Memory B cell (primary cell): ENCODE results near the gene BRK1.
"Not testable (repeated sequence)": the region's sequence is repeated elsewhere in the genome, so short reads cannot be mapped to it uniquely, and the experiment has no call there.

Experiments
- ATAC-seq: fragments of 150-1000 bp; cut with Tn5 transposase; 2 replicates; pipeline ENCODE4 v1.10.0; 2021; ENCODE audit warnings: low read depth, mild to moderate bottlenecking, moderate library complexity
- DNase-seq, 2 donors: peaks; one replicate each; pipeline ENCODE4 v3.0.0; 2022; ENCODE audit warnings: low spot score in 2 of 2
- H3K27ac Mint-ChIP-seq: one replicate; pipeline ENCODE4 v1.8.0; 2022; ENCODE audit warnings: mild to moderate bottlenecking, moderate library complexity, mixed read lengths
- H3K27me3 Mint-ChIP-seq: one replicate; pipeline ENCODE4 v1.8.0; 2022; ENCODE audit warnings: mixed read lengths
- H3K36me3 Mint-ChIP-seq: one replicate; pipeline ENCODE4 v1.8.0; 2022; ENCODE audit warnings: mild to moderate bottlenecking, mixed read lengths
- H3K4me1 Mint-ChIP-seq: one replicate; pipeline ENCODE4 v1.8.0; 2022; ENCODE audit warnings: mixed read lengths
- H3K4me3 Mint-ChIP-seq: one replicate; pipeline ENCODE4 v1.8.0; 2022; ENCODE audit warnings: mild to moderate bottlenecking, moderate library complexity, mixed read lengths
- H3K9me3 Mint-ChIP-seq: one replicate; pipeline ENCODE4 v1.8.0; 2022; ENCODE audit warnings: mixed read lengths

BRK1 gene

GRCh38 chr3:10119376-10119775 is 3.9 kb downstream of the BRK1 start:
- ATAC-seq (no peak), DNase-seq (no peak)
- Mint-ChIP-seq H3K4me3 (no peak overlapping the region), H3K27ac (no peak overlapping the region), H3K27me3 (no peaks in the 10 kb centered on the region), H3K36me3 (peaks cover 14% of the 10 kb centered on the region), H3K9me3 (no peaks in the 10 kb centered on the region), H3K4me1 (peaks cover 23% of the 10 kb centered on the region)

- H3K27me3 Mint-ChIP-seq, result no peaks in the 10 kb centered on the region
Observed at GRCh38 chr3:10121064-10121463, 5.6 kb downstream of the BRK1 start.

GRCh38 chr3:10122724-10123123 is 7.2 kb downstream of the BRK1 start:
- Mint-ChIP-seq H3K27me3 (no peaks in the 10 kb centered on the region), H3K27ac (peak overlapping the region; percentile 5), H3K9me3 (no peaks in the 10 kb centered on the region), H3K4me3 (no peak overlapping the region), H3K36me3 (peaks cover 32% of the 10 kb centered on the region), H3K4me1 (peaks cover 15% of the 10 kb centered on the region)
- no peak for DNase-seq
- no peak for ATAC-seq

More at GRCh38 chr3:10121064-10121463, 5.6 kb downstream of the BRK1 start:
- H3K4me1 Mint-ChIP-seq, result peaks cover 23% of the 10 kb centered on the region
- no peak overlapping the region for H3K4me3 Mint-ChIP-seq
- no peak overlapping the region for H3K27ac Mint-ChIP-seq
- DNase-seq (no peak), ATAC-seq (no peak)
- H3K9me3 Mint-ChIP-seq, result no peaks in the 10 kb centered on the region
- peaks cover 20% of the 10 kb centered on the region for H3K36me3 Mint-ChIP-seq

DNA sequence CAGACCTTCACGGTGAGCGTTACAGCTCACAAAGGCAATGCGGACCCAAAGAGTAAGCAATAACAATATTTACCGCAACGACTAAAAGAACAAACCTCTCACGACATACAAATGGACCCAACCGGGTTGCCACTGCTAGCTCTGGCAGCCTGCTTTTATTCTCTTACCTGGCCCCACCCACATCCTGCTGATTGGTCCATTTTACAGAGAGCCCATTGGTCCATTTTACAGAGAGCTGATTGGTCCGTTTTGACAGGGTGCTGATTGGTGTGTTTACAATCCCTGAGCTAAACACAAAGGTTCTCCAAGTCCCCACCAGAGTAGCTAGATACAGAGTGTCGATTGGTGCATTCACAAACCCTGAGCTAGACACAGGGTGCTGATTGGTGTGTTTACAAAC is 20.4 kb downstream of the BRK1 start:
- not testable (repeated sequence) for H3K9me3 Mint-ChIP-seq, H3K27me3 Mint-ChIP-seq, ATAC-seq, H3K36me3 Mint-ChIP-seq, H3K27ac Mint-ChIP-seq, H3K4me1 Mint-ChIP-seq, DNase-seq, H3K4me3 Mint-ChIP-seq

- no peaks in the 10 kb centered on the region for H3K36me3 Mint-ChIP-seq
- H3K9me3 Mint-ChIP-seq, result no peaks in the 10 kb centered on the region
- DNase-seq (no peak), ATAC-seq (no peak)
- no peak overlapping the region for H3K27ac Mint-ChIP-seq
- no peaks in the 10 kb centered on the region for H3K27me3 Mint-ChIP-seq
- H3K4me3 Mint-ChIP-seq, result no peak overlapping the region
- no peaks in the 10 kb centered on the region for H3K4me1 Mint-ChIP-seq
Observed at GRCh38 chr3:10136426-10137005, 21.0 kb downstream of the BRK1 start.

- H3K36me3 Mint-ChIP-seq, result no peaks in the 10 kb centered on the region
- no peaks in the 10 kb centered on the region for H3K9me3 Mint-ChIP-seq
- H3K4me1 Mint-ChIP-seq, result no peaks in the 10 kb centered on the region
- H3K4me3 Mint-ChIP-seq, result no peak overlapping the region
- DNase-seq (no peak), ATAC-seq (no peak)
- H3K27me3 Mint-ChIP-seq, result no peaks in the 10 kb centered on the region
- H3K27ac Mint-ChIP-seq, result no peak overlapping the region
Observed at GRCh38 chr3:10137178-10137577, 21.7 kb downstream of the BRK1 start.

DNA sequence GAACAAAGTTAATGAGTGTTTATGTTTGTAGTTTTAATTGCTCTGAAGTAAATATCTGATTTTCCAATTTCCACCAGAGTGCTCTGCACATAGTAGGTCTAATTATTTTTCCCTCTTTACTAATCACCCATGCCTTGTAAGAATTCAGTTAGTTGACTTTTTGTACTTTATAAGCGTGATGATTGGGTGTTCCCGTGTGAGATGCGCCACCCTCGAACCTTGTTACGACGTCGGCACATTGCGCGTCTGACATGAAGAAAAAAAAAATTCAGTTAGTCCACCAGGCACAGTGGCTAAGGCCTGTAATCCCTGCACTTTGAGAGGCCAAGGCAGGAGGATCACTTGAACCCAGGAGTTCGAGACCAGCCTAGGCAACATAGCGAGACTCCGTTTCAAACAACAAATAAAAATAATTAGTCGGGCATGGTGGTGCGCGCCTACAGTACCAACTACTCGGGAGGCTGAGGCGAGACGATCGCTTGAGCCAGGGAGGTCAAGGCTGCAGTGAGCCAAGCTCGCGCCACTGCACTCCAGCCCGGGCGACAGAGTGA is 25.6 kb downstream of the BRK1 start:
- Mint-ChIP-seq H3K27me3 (no peaks in the 10 kb centered on the region), H3K4me3 (peak overlapping the region; percentile 93), H3K9me3 (no peaks in the 10 kb centered on the region), H3K27ac (peak overlapping the region; percentile 98), H3K36me3 (peaks cover 11% of the 10 kb centered on the region), H3K4me1 (peaks cover 14% of the 10 kb centered on the region)
- no peak for ATAC-seq
- no peak for DNase-seq

GRCh38 chr3:10142707-10143560 is 27.5 kb downstream of the BRK1 start:
- ATAC-seq, result no peak
- H3K27ac Mint-ChIP-seq, result peak overlapping the region; percentile 98
- peaks cover 11% of the 10 kb centered on the region for H3K36me3 Mint-ChIP-seq
- H3K27me3 Mint-ChIP-seq, result no peaks in the 10 kb centered on the region
- DNase-seq, result peak in 1 of 2 donors; percentile 15
- H3K9me3 Mint-ChIP-seq, result no peaks in the 10 kb centered on the region
- H3K4me1 Mint-ChIP-seq, result peaks cover 14% of the 10 kb centered on the region
- peak overlapping the region; percentile 93 for H3K4me3 Mint-ChIP-seq

DNA sequence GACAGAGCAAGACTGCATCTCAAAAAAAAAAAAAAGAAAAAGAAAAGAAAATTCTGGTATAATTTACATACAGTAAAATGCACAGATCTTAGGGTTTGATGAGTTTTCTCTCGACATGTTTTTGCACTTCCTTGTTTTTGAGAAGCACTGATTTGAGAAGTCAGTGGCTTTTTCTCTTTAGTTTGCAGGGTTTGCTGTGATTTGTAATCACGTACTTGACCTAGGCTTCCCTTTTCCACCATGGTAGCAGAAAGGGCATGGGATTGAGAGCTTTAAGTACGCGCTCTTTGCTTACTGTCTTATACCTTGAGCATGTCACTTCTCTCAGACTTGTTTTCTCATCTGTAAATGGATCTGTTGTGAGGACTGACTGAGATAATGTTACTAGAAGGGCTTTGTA is 30.2 kb downstream of the BRK1 start:
- Mint-ChIP-seq H3K4me3 (peak overlapping the region; percentile 74), H3K9me3 (no peaks in the 10 kb centered on the region), H3K27ac (peak overlapping the region; percentile 88), H3K27me3 (no peaks in the 10 kb centered on the region), H3K36me3 (peaks cover 22% of the 10 kb centered on the region), H3K4me1 (peaks cover 22% of the 10 kb centered on the region)
- ATAC-seq (peak; percentile 6), DNase-seq (no peak)

DNA sequence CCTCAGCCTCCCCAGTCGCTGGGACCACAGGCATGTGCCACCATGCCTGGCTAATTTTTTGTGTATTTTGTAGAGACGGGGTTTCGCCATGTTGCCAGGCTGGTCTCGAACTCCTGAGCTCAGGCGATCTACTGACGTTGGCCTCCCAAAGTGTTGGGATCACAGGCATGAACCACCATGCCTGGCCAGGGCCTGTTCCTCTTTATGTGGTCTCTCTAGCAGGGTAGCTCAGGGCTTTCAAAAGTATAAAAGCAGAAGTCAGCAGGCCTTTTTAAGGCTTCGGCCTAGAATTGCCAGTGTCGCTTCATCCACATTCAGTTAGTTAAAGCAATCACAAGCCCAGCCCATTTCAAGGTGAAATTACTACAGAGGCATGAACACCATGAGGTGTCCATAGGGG is 33.8 kb downstream of the BRK1 start:
- DNase-seq, result no peak
- peak overlapping the region; percentile 86 for H3K27ac Mint-ChIP-seq
- H3K4me1 Mint-ChIP-seq, result peaks cover 14% of the 10 kb centered on the region
- H3K9me3 Mint-ChIP-seq, result no peaks in the 10 kb centered on the region
- peak; percentile 85 for ATAC-seq
- peaks cover 24% of the 10 kb centered on the region for H3K36me3 Mint-ChIP-seq
- H3K4me3 Mint-ChIP-seq, result peak overlapping the region; percentile 49
- H3K27me3 Mint-ChIP-seq, result no peaks in the 10 kb centered on the region

GRCh38 chr3:10150987-10151386 is 35.5 kb downstream of the BRK1 start:
- Mint-ChIP-seq H3K27me3 (no peaks in the 10 kb centered on the region), H3K4me3 (no peak overlapping the region), H3K36me3 (peaks cover 22% of the 10 kb centered on the region), H3K4me1 (peaks cover 8% of the 10 kb centered on the region), H3K9me3 (no peaks in the 10 kb centered on the region), H3K27ac (no peak overlapping the region)
- DNase-seq (no peak), ATAC-seq (no peak)

DNA sequence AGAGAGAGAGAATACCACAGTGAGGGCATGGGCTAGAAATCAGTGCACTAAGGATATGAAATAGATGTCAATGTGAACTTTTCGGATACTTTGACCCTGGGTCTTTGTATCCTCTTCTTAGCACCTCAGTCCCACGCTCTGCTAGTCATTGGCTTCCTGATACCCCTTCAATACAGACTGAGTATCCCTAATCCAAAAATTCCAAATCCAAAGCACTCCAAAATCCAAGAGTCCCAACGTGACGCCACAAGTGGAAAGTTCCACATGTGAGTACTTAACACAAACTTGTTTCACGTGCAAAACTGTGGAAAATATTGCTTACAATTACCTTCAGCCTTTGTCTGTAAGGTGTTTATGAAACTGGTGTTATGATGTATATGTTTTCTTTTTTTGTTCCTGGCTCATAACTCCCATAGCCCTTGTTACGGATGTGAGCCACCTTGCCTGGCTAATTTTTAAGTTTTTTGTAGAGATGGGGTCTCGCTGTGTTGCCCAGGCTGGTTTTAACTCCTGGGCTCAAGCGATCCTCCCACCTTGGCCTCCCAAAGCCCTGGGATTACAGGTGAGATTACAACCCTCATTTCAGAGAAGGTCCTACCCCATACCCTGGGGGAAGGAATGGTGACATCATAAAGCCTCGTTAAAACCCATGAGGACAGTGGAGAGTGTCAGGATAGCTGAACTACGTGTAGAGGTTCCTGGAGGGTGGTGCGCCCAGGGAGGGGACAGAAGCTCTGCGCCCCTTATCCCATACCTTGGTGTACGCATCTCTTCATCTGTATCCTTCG is 39.1 kb downstream of the BRK1 start:
- Mint-ChIP-seq H3K9me3 (no peaks in the 10 kb centered on the region), H3K36me3 (peaks cover 16% of the 10 kb centered on the region), H3K27me3 (no peaks in the 10 kb centered on the region), H3K4me3 (no peak overlapping the region), H3K4me1 (peaks cover 2% of the 10 kb centered on the region), H3K27ac (peak overlapping the region; percentile 50)
- ATAC-seq (no peak), DNase-seq (no peak)

GRCh38 chr3:10155123-10155472 is 39.6 kb downstream of the BRK1 start:
- H3K4me1 Mint-ChIP-seq, result no peaks in the 10 kb centered on the region
- DNase-seq (no peak), ATAC-seq (no peak)
- no peak overlapping the region for H3K4me3 Mint-ChIP-seq
- no peaks in the 10 kb centered on the region for H3K27me3 Mint-ChIP-seq
- H3K9me3 Mint-ChIP-seq, result no peaks in the 10 kb centered on the region
- H3K36me3 Mint-ChIP-seq, result peaks cover 12% of the 10 kb centered on the region
- no peak overlapping the region for H3K27ac Mint-ChIP-seq

DNA sequence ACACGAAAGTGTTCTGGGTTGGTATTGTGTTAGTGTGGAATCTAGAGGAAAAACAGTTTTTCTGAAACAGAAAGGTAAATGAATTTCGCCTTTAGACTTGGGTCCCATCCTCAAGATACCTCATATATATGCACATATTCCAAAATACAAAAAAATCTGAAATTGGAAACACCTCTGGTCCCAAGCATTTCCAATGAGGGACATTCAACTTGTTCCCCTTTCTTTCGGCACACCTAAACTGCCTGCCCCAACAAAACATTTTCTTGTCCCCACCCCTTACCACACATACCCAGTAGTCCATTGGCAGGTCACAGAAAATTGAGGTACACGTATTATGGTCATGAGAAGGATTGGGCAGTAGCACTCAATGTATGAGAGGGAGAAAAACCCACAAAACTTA is 40.2 kb downstream of the BRK1 start:
- Mint-ChIP-seq H3K4me3 (no peak overlapping the region), H3K4me1 (no peaks in the 10 kb centered on the region), H3K36me3 (peaks cover 11% of the 10 kb centered on the region), H3K9me3 (no peaks in the 10 kb centered on the region), H3K27me3 (no peaks in the 10 kb centered on the region), H3K27ac (peak overlapping the region; percentile 45)
- ATAC-seq (no peak), DNase-seq (no peak)
